Epithelial cell of esophagus (primary cell): ENCODE results near the gene ADAM19.

ENCODE experiments used
- DNase-seq: peaks from one replicate; pipeline ENCODE4 v3.0.0; 2010; ENCODE audit warnings: low read depth
- H3K4me3 ChIP-seq: 2 replicates; pipeline ENCODE4 v1.5.1; 2011; ENCODE audit warnings: mild to moderate bottlenecking, low read length, control low read depth
- CTCF ChIP-seq: IDR thresholded peaks from 2 replicates; pipeline ENCODE4 v1.5.1; 2011; ENCODE audit warnings: low read depth, mild to moderate bottlenecking, low read length, control low read depth, inconsistent platforms; ENCODE audit not compliant: insufficient read depth; ENCODE audit errors: missing control alignments

ADAM19 gene

DNA sequence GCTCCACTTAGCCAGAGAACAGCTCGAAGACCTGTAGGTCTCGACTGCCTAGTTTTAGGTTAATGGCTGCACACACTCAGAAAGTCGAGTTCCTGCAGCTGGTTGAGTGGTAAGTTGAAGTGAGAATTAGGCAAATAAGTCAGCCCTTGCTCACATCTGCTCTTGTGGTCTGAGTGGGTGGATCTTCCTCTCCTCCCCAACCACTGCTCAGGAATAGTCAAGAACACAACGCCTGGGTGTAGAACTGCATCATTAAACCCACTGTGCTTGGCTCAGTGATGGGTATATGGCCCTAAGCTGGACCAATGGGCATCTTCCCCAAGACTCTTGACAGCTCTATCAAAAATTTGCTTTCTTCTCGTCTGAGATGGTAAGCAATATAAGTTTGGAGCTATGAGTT lies 20.9 kb upstream of the ADAM19 start:
- H3K4me3 ChIP-seq: no peak overlapping the region
- TF ChIP-seq CTCF: no peak
- no peak for DNase-seq

DNA sequence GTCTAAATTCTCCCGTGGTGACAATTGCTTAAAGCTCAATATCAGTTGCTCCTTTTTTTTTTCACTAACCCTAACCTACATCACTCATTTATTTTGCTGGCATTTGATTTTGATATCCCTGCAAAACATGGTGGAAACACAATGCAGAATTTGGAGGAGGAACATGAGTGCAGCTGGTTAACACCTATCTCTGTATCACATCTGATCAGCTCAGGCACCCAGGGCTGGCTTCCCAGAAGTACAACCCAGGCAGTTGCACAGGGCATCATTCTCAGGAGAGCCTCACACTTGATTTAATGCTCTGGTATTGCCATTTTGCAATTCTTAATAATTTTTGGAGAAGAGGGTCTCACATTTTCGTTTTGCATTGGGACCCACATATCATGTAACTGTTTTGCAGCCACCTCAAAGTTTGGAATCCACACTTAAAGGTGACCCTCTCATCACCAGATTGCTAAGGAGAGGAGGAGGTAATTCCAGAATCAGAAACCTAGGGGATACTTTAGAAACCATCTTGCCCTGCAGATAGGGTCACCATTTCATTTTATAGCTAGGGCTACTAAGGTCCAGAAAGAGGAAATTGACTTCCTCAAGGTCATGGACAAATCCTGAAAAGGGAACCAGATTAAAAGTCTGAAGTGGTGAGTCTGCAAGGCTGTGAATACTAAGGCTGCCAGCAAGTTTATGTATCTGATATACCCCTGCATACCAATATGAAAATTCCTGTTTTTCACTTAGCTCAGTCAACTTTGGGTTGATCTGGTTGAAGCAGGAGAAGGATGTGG lies 19.3 kb upstream of the ADAM19 start:
- no peak for DNase-seq
- H3K4me3 ChIP-seq: no peak overlapping the region
- TF ChIP-seq CTCF: no peak

- H3K4me3 ChIP-seq: no peak overlapping the region
- no peak for TF ChIP-seq CTCF
- DNase-seq: no peak
Measured at GRCh38 chr5:157594257-157594656, 18.7 kb upstream of the ADAM19 start.

GRCh38 chr5:157593052-157593757 lies 17.6 kb upstream of the ADAM19 start:
- H3K4me3 ChIP-seq: no peak overlapping the region
- DNase-seq: no peak
- no peak for TF ChIP-seq CTCF

DNA sequence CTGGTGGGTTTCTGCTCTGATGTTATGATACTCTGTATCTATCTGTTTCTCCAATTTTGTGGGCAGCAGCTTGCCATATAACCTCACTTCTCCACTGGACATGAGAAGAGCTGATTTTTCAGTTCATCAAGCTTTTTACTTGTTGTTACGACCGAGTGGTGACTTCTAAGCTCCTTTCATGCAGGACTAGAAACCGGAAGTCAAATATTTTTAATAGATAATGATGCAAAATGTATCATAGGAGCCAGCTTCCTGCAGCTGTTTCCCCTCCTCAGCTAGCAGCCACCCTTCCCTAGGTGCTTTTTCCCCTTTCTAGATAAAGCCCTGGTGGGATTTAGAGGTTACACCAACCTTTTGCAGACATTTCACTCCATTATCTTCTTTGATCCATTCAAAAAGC lies 17.0 kb upstream of the ADAM19 start:
- no peak for DNase-seq
- H3K4me3 ChIP-seq: no peak overlapping the region
- TF ChIP-seq CTCF: no peak

DNA sequence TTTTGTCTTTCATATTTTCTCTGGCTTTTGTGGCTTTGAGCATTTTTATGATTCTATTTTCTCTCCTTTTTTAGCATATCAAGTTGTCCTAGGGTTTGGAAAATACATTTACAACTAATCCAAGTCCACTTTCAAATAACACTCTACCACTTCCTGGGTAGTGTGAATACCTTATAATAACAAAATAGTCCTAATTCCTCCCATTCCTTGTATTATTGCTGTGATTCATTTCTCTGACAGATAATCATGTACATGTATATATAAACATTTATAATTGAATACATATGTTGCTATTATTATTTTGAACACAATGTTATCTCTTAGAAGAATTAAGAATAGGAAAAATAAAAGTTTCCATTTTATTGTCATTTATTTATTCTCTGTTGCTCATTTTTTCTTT lies 14.9 kb upstream of the ADAM19 start:
- no peak for DNase-seq
- H3K4me3 ChIP-seq: no peak overlapping the region
- no peak for TF ChIP-seq CTCF
